ENCODE data around the gene FA2H. TPM values are rescaled to one million over a fixed set of nuclear protein-coding genes. Genes with fewer than 3 reads are reported as not detected.

FA2H gene
- total and polyA plus RNA-seq, 2 of the 13 experiments (the other 11 are each of a cell fraction or from before 2014, with no cell fraction given): 0.20 TPM; not detected in 1

- TF ChIP-seq ZNF746 (CRISPR knock-in tag; IDR thresholded peaks at IDR 0.05) (0 out of 2 replicates have a peak, but pooled peaks have one; percentile 58), CENPT (CRISPR knock-in tag; IDR thresholded peaks at IDR 0.05; ENCODE audit: low read depth) (0 out of 2 replicates have a peak, but pooled peaks have one; percentile 66), SRSF4 (IDR thresholded peaks at IDR 0.05; ENCODE audit: low read depth, low read length, poor library complexity, severe bottlenecking) (no peak), ZBTB25 (CRISPR knock-in tag; IDR thresholded peaks at IDR 0.05) (peak; percentile 84), SYNCRIP (IDR thresholded peaks at IDR 0.05; ENCODE audit: insufficient read depth, low read depth, low read length) (no peak), ZBTB26 (CRISPR knock-in tag; IDR thresholded peaks at IDR 0.05; ENCODE audit: borderline replicate concordance) (0 out of 2 replicates have a peak, but pooled peaks have one; percentile 16), SOX5 (CRISPR knock-in tag; IDR thresholded peaks at IDR 0.05; ENCODE audit: borderline replicate concordance) (no peak; the same call in 1 of the 2 replicates), CCAR2 (optimal IDR thresholded peaks at IDR 0.05; ENCODE audit: low read depth, low read length) (no peak), MAFG (CRISPR knock-in tag; IDR thresholded peaks at IDR 0.05) (no peak), ATF5 (CRISPR knock-in tag; IDR thresholded peaks at IDR 0.05; ENCODE audit: low read depth) (peak; percentile 68; the same call in 1 of the 2 replicates), MAZ (IDR thresholded peaks at IDR 0.05; ENCODE audit: borderline replicate concordance, low read depth, low read length) (no peak), MAZ (CRISPR knock-in tag; IDR thresholded peaks at IDR 0.05; ENCODE audit: low read depth) (no peak; the same call in 1 of the 2 replicates), SMARCE1 (IDR thresholded peaks at IDR 0.05; ENCODE audit: borderline replicate concordance) (no peak), SRF (IDR thresholded peaks at IDR 0.05; ENCODE audit: low read depth, low read length) (no peak), CEBPZ (IDR thresholded peaks at IDR 0.05; ENCODE audit: low read length) (no peak), ZFP91 (CRISPR knock-in tag; IDR thresholded peaks at IDR 0.05; ENCODE audit: borderline replicate concordance) (peak; percentile 90)
These were observed 74.0 kb downstream of the FA2H start, which contains the start of gene MLKL (continued) for GRCh38 chr16:74700438-74701225.
